Progenitor cell of endocrine pancreas (in vitro differentiated cells): ENCODE results near the gene CCER1. TPM values are rescaled to one million over a fixed set of nuclear protein-coding genes. Genes with fewer than 3 reads are reported as not detected.

Experiments
- DNase-seq: peaks from one replicate; pipeline ENCODE4 v3.0.0; 2021; ENCODE audit warnings: low spot score; ENCODE audit not compliant: unreplicated experiment
- H3K27ac Mint-ChIP-seq: 2 replicates; pipeline ENCODE4 v1.8.0; 2021; ENCODE audit warnings: mild to moderate bottlenecking, moderate library complexity, mixed read lengths
- H3K27me3 Mint-ChIP-seq: 2 replicates; pipeline ENCODE4 v1.8.0; 2021; ENCODE audit warnings: mixed read lengths
- H3K36me3 Mint-ChIP-seq: 2 replicates; pipeline ENCODE4 v1.8.0; 2022; ENCODE audit warnings: mixed read lengths; ENCODE audit not compliant: insufficient read depth
- H3K4me1 Mint-ChIP-seq: 2 replicates; pipeline ENCODE4 v1.8.0; 2021; ENCODE audit warnings: low read depth, mixed read lengths
- H3K4me3 Mint-ChIP-seq: 2 replicates; pipeline ENCODE4 v1.8.0; 2021; ENCODE audit warnings: low read depth, mild to moderate bottlenecking, moderate library complexity, mixed read lengths
- H3K9me3 Mint-ChIP-seq: 2 replicates; pipeline ENCODE4 v1.8.0; 2021; ENCODE audit warnings: low read depth, mixed read lengths
- total RNA-seq: library from RNA; stranded (reverse); gene quantifications from 2 replicates; pipeline ENCODE4 v1.2.1, GENCODE V29; 2021
- TF ChIP-seq, protein P1 (sequence below): fragments of 200-600 bp; sonication (generic); IDR thresholded peaks from one replicate; pipeline ENCODE4 v1.5.0; 2021; ENCODE audit warnings: antibody characterized with exemption, mild to moderate bottlenecking; ENCODE audit not compliant: unreplicated experiment

CCER1 gene
- total RNA-seq, 1 donor from 2014 or later: not detected

DNA sequence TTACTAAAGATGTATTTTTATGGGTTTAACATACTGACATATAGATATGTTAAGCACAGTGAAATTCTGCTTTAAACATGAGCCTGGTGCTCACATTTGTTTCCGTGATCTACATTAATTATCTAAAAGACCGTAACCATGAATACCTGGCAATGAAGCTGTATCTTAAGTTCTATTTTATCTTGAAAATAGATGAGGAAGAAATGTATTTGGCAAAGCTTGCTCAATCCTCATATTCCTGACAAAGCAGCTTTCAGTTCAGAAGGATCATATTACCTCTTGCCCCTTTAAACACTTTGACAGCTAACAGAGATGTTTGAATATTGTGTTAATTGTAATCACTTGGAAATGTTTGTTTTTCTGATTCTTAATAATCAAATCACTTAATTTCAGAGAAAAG is 40.0 kb upstream of the CCER1 start:
- H3K27ac Mint-ChIP-seq: no peak overlapping the region
- H3K4me1 Mint-ChIP-seq: peaks cover 11% of the 10 kb centered on the region
- H3K27me3 Mint-ChIP-seq: no peaks in the 10 kb centered on the region
- H3K4me3 Mint-ChIP-seq: no peak overlapping the region
- DNase-seq: no peak
- H3K36me3 Mint-ChIP-seq: no peaks in the 10 kb centered on the region
- peaks cover 9% of the 10 kb centered on the region for H3K9me3 Mint-ChIP-seq
- TF ChIP-seq, protein P1, sequence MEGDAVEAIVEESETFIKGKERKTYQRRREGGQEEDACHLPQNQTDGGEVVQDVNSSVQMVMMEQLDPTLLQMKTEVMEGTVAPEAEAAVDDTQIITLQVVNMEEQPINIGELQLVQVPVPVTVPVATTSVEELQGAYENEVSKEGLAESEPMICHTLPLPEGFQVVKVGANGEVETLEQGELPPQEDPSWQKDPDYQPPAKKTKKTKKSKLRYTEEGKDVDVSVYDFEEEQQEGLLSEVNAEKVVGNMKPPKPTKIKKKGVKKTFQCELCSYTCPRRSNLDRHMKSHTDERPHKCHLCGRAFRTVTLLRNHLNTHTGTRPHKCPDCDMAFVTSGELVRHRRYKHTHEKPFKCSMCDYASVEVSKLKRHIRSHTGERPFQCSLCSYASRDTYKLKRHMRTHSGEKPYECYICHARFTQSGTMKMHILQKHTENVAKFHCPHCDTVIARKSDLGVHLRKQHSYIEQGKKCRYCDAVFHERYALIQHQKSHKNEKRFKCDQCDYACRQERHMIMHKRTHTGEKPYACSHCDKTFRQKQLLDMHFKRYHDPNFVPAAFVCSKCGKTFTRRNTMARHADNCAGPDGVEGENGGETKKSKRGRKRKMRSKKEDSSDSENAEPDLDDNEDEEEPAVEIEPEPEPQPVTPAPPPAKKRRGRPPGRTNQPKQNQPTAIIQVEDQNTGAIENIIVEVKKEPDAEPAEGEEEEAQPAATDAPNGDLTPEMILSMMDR: no peak

DNA sequence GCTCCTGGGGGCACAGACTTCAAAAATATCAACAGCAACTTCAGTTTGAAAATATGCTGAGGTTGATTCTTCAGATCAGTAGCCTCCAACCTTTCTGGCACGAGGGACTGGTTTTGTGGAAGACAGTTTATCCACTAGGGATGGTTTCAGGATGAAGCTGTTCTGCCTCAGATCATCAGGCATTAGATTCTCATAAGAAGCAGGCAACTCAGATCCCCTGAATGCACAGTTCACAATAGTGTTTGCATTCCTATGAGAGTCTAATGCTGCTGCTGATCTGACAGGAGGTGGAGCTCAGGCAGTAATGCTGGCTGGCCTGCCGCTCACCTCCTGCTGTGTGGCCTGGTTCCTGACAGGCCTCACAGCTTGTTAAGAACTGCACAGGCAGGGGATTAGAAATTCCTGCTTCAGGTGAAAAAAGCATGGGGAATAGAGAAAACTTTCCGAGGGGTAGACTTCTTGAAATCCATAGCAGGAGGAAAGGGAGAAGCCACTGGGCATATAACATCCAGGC is 37.0 kb upstream of the CCER1 start:
- no peak for DNase-seq
- Mint-ChIP-seq H3K4me3 (no peak overlapping the region), H3K36me3 (no peaks in the 10 kb centered on the region), H3K27ac (no peak overlapping the region), H3K27me3 (no peaks in the 10 kb centered on the region), H3K4me1 (peaks cover 11% of the 10 kb centered on the region), H3K9me3 (peaks cover 12% of the 10 kb centered on the region)
- TF ChIP-seq, protein P1: no peak

DNA sequence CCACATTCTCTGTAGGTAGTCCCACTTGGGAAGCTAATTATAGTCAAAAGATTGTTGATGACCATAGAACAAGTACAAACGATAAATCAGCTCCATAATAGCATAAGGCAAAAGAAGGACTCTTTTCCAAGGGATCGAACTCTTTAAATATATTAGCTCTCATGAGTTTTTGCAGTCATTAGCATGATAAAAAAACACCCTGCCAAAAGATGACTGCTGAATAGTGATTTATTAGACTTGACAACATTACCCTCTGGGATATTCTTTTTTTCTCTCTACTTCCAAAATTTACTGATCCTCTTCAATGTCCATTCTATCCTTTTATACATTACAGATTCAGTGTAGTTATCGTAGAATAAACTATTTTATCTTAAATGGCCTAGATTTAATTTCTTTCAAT is 35.6 kb upstream of the CCER1 start:
- no peak overlapping the region for H3K4me3 Mint-ChIP-seq
- peaks cover 13% of the 10 kb centered on the region for H3K9me3 Mint-ChIP-seq
- no peak for DNase-seq
- H3K27ac Mint-ChIP-seq: no peak overlapping the region
- peaks cover 11% of the 10 kb centered on the region for H3K4me1 Mint-ChIP-seq
- TF ChIP-seq, protein P1: no peak
- H3K27me3 Mint-ChIP-seq: no peaks in the 10 kb centered on the region
- H3K36me3 Mint-ChIP-seq: no peaks in the 10 kb centered on the region

GRCh38 chr12:90989686-90990111 is 34.7 kb upstream of the CCER1 start:
- H3K9me3 Mint-ChIP-seq: peaks cover 13% of the 10 kb centered on the region

DNA sequence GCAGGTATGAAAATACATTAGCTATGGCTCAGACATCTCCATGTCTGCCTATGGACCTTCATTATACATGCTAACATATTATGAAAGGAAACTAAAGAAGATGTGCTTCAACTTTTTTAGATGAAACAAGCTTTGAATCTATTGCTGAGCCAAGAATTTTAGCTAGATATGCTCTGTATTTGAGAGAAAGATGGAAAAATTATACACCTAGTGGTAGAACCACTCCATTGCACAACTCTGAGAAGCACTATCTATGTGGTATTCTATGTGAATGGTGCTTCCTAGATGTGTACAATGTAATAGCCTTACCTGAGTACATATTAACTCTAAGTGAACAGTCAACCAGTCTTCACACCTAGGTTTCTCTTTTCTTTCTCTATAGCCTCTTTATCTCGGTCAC is 32.5 kb upstream of the CCER1 start:
- Mint-ChIP-seq H3K27me3 (no peaks in the 10 kb centered on the region), H3K27ac (no peak overlapping the region), H3K9me3 (peaks cover 13% of the 10 kb centered on the region), H3K36me3 (no peaks in the 10 kb centered on the region), H3K4me1 (no peaks in the 10 kb centered on the region), H3K4me3 (no peak overlapping the region)
- TF ChIP-seq, protein P1: peak; percentile 29
- DNase-seq: no peak

More at GRCh38 chr12:90989686-90990111, 34.7 kb upstream of the CCER1 start:
- Mint-ChIP-seq H3K27me3 (no peaks in the 10 kb centered on the region), H3K27ac (no peak overlapping the region), H3K36me3 (no peaks in the 10 kb centered on the region), H3K4me1 (peaks cover 4% of the 10 kb centered on the region), H3K4me3 (no peak overlapping the region)
- TF ChIP-seq, protein P1: no peak
- DNase-seq: no peak
